GM12874 (cell line): ENCODE results near the gene TRIM2.

ENCODE experiments used
- TF ChIP-seq, protein P1 (sequence below): IDR thresholded peaks from 2 replicates; pipeline ENCODE4 v1.5.1; 2011; ENCODE audit warnings: low read depth, mild to moderate bottlenecking, control low read depth, low read length, moderate library complexity; ENCODE audit not compliant: insufficient read depth

The TRIM2 gene

DNA sequence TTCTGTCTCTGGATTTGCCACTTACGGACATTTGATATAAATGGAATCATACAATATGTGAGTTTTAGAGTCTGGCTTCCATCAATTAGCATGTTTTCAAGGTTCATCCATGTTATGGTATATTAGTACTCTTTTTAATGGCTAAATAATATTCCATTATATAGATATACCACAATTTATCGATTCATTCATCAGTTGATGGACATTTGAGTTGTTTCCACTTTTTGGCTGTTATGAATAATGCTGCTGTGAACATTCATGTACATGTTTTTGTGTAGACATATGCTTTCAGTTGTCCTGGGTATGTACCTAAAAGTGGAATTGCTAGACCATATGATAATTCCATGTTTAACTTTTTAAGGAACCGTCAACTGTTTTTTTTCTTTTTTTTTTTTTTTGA lies 79.0 kb downstream of the TRIM2 start:
- TF ChIP-seq, protein P1, sequence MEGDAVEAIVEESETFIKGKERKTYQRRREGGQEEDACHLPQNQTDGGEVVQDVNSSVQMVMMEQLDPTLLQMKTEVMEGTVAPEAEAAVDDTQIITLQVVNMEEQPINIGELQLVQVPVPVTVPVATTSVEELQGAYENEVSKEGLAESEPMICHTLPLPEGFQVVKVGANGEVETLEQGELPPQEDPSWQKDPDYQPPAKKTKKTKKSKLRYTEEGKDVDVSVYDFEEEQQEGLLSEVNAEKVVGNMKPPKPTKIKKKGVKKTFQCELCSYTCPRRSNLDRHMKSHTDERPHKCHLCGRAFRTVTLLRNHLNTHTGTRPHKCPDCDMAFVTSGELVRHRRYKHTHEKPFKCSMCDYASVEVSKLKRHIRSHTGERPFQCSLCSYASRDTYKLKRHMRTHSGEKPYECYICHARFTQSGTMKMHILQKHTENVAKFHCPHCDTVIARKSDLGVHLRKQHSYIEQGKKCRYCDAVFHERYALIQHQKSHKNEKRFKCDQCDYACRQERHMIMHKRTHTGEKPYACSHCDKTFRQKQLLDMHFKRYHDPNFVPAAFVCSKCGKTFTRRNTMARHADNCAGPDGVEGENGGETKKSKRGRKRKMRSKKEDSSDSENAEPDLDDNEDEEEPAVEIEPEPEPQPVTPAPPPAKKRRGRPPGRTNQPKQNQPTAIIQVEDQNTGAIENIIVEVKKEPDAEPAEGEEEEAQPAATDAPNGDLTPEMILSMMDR: no peak

DNA sequence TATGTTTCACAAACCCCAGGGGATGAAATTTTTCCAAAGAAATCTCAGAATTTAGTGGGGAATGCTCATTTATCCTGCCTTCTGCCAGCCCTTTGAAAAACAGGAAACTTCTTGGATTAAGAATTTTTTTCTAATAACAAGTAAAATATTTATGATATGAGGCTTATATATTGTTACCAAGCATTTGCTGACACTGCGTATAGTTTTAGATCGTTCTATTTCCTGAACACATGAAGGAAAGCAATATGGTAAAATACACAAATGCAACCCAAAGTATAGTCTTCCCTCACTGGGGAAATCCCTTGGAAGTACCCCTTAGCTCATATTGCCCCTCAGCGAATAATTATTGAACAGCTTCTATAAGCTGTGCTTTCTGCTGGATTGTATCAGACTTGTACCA lies 85.9 kb downstream of the TRIM2 start:
- TF ChIP-seq, protein P1: no peak

DNA sequence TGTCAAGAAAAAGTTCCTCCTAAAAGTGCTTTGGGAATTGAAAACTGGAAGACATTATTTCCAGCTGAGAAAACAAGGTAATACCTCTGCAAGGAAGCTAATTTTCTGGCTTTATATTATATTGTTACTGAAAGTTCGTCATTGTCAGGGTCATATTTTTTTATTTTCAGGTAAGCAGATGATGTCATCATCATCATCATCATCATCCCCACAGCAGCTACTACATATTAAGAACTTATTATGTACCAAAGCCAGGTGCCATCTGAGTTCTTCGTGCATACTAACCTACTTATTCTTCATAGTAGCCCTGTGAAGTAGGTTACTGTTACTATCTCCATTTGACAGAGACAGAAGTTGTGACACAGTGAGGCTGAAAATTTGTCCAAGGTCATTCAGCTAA lies 87.3 kb downstream of the TRIM2 start:
- TF ChIP-seq, protein P1: no peak

DNA sequence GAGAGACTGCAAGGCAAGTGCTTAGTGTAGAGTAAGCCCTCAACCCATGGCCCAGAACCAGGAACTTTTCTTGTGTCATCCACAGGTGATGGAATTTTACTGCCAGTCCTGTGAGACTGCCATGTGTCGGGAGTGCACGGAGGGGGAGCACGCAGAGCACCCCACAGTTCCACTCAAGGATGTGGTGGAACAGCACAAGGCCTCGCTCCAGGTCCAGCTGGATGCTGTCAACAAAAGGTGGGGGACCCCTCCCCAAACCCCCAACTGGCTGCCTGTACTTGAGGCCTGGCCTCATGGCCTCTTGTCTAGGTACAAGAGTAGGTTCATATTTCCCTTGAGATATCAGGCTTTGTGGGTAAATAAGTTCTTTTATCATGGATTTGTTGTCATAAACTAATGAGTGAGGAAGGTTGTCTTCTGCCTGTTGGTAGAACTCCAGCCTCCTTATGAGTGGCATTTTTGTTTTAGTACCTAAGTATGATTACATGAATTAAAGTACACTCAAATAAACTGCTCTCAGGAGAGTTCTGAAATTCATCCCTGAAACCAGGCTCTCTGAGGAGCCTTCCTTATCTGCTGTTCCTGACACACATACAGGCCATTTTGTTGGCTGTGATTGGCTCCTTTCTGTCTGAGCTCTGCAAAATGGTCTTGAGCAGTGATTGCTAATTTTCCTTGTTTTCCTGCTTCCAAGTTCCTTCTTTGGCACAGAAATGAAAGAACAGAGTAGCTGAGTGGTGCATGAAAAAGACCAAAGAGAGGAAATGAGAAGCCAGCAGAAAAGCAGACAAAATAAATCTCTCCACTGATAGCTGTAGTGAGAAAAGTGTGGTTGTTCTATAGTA lies 88.9 kb downstream of the TRIM2 start:
- TF ChIP-seq, protein P1: no peak

DNA sequence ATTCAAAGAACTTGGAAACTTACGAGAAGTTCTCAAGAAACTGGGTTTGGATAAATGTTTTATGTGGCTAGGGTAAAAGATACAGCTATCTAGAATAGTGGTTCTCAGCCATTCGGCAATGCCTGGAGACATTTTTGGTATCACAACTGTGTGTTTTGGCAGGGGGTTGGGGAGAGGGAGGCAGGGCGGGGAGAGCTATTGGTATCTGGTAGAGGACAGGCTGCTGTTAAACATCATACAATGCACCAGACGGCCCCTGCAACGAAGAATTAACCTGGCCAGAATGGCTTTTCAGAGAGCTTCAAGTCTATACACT lies 89.5 kb downstream of the TRIM2 start:
- TF ChIP-seq, protein P1: no peak

DNA sequence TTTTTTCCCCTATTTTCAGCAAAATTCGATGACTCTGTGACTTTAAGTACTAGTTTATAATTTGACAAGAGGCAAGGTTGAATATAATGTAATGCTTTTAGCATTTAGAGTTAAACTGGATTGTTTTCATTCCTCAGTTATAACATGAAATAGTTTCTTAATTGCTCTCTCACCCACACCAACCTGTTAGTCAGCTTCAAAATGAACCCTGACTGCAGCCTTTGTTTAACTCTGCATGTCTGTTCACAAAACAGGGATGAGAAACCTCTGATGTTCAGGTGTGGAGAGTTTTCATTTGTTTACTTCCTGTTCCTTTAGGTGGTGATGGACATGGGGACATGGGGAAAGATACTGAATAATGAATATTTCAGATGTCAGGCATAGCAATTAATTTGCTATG lies 90.4 kb downstream of the TRIM2 start:
- TF ChIP-seq, protein P1: no peak

DNA sequence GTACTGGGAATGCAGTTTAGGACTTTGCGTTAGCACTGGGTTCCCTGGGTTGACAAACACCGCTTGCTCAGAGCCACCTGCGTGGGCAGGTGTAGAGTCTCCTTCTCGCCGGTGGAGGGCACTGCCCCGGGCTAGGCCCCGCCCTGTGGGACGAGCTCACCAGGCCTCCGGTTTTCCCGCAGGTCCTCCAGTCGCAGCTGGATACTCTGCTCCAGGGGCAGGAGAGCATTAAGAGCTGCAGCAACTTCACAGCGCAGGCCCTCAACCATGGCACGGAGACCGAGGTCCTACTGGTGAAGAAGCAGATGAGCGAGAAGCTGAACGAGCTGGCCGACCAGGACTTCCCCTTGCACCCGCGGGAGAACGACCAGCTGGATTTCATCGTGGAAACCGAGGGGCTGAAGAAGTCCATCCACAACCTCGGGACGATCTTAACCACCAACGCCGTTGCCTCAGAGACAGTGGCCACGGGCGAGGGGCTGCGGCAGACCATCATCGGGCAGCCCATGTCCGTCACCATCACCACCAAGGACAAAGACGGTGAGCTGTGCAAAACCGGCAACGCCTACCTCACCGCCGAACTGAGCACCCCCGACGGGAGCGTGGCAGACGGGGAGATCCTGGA lies 91.0 kb downstream of the TRIM2 start:
- TF ChIP-seq, protein P1: no peak
